Thyroid gland (tissue), 4 donors: ENCODE data around the gene CAMTA1. TPM values are rescaled to one million over a fixed set of nuclear protein-coding genes. Genes with fewer than 3 reads are reported as not detected.

Experiments used
- DNase-seq, 2 donors: peaks; one replicate each; pipeline ENCODE4 v3.0.0-alpha.2; 2019
- H3K27ac ChIP-seq, 3 donors: fragments of 200-600 bp; sonication (generic); 1 replicate in 2 of 3; 2 replicates in 1 of 3; pipeline ENCODE4 v1.5.1; 2016 to 2019; ENCODE audit warnings: mild to moderate bottlenecking in 1 of 3, moderate library complexity in 1 of 3
- H3K27me3 ChIP-seq: fragments of 200-600 bp; sonication (generic); one replicate; pipeline ENCODE4 v1.5.1; 2019
- H3K36me3 ChIP-seq, 2 donors: fragments of 200-600 bp; sonication (generic); one replicate each; pipeline ENCODE4 v1.5.1; 2016 to 2019
- H3K4me1 ChIP-seq, 2 donors: fragments of 200-600 bp; sonication (generic); one replicate each; pipeline ENCODE4 v1.5.1; 2017 to 2019
- H3K4me3 ChIP-seq, 3 donors: fragments of 200-600 bp; sonication (generic); replicated peaks in 1 of 3; 1 replicate in 2 of 3; 2 replicates in 1 of 3; pipeline ENCODE4 v1.5.1; 2016; ENCODE audit warnings: mild to moderate bottlenecking in 1 of 3
- H3K9me3 ChIP-seq: fragments of 200-600 bp; sonication (generic); one replicate; pipeline ENCODE4 v1.5.1; 2017
- CTCF ChIP-seq, 6 experiments: fragments of 200-600 bp in 3 of 6; fragments of 450-650 bp in 3 of 6; sonication (generic) in 3 of 6; IDR thresholded peaks; one replicate each; pipeline ENCODE4 v1.5.1; 2016 to 2019; ENCODE audit warnings: antibody characterized with exemption in 6 of 6, mild to moderate bottlenecking in 2 of 6, inconsistent platforms in 1 of 6, moderate library complexity in 1 of 6
- POLR2A ChIP-seq, 2 donors: fragments of 450-650 bp; IDR thresholded peaks; one replicate each; pipeline ENCODE4 v1.6.1; 2017; ENCODE audit warnings: antibody characterized with exemption in 2 of 2, mild to moderate bottlenecking in 2 of 2, moderate library complexity in 1 of 2
- WGBS, 2 donors: methylation state at CpG; one replicate each; pipeline ENCODE4 v1.1.5; 2017; 5-methylcytosine and 5-hydroxymethylcytosine counted together
- intact Hi-C: fragments of 100-400 bp; cut with DNase I; formaldehyde crosslinking; loops from one replicate; pipeline ENCODE4 v1.15.1; 2023
- total RNA-seq, 4 donors: library from RNA; depleted of rRNA; stranded (reverse); fragments of >200 nt; gene quantifications; one replicate each; pipeline ENCODE4 v1.2.3, GENCODE V29; 2016

Gene CAMTA1
- total RNA-seq, 4 donors from 2014 or later: 63.9 to 124 (median 101) TPM

- TF ChIP-seq CTCF (IDR thresholded peaks at IDR 0.05): no peak
- H3K9me3 ChIP-seq: no peaks in the 10 kb centered on the region
- no peak for DNase-seq
- peak overlapping the region in 2 of 3 donors; percentile 97 to 99 for H3K4me3 ChIP-seq
- peaks cover 0 to 5% of the 10 kb centered on the region in 2 donors for H3K36me3 ChIP-seq
- peak overlapping the region; percentile 83 to 93 (median 89) for H3K27ac ChIP-seq
- no peaks in the 10 kb centered on the region for H3K27me3 ChIP-seq
- WGBS, 2 donors: 15 to 43% methylated on average over 6 of the region's 6 CpGs
- peaks cover 9 to 14% of the 10 kb centered on the region in 2 donors for H3K4me1 ChIP-seq
- intact Hi-C loops: no loop called here
Observed at GRCh38 chr1:7770669-7770996, 985.4 kb downstream of the CAMTA1 start.

GRCh38 chr1:7770997-7771822 lies 986.0 kb downstream of the CAMTA1 start, which contains the start of gene VAMP3:
Gene VAMP3, plus strand, starts transcription at chr1:7771296. Its CDS starts 88 bp downstream, at chr1:7771384.
- Histone ChIP-seq H3K36me3 (peaks cover 0 to 5% of the 10 kb centered on the region in 2 donors), H3K4me3 (peak within 1 kb of the TSS; percentile 73 to 99 (median 97)), H3K27me3 (no peaks in the 10 kb centered on the region), H3K9me3 (no peaks in the 10 kb centered on the region), H3K27ac (peak within 1 kb of the TSS; percentile 83 to 93 (median 89)), H3K4me1 (peaks cover 9 to 14% of the 10 kb centered on the region in 2 donors)
- intact Hi-C loops: no loop called here
- TF ChIP-seq CTCF (IDR thresholded peaks at IDR 0.05) (no peak), POLR2A (IDR thresholded peaks at IDR 0.05) (peak in 1 of 2 donors; percentile 75)
- DNase-seq: peak; percentile 81 to 82
- WGBS, 2 donors: 0 to 1% methylated on average over 16 to 21 of the region's 97 CpGs

- no peaks in the 10 kb centered on the region for H3K27me3 ChIP-seq
- peaks cover 0 to 5% of the 10 kb centered on the region in 2 donors for H3K36me3 ChIP-seq
- no peak for DNase-seq
- H3K27ac ChIP-seq: peak overlapping the region; percentile 83 to 93 (median 89)
- TF ChIP-seq POLR2A (IDR thresholded peaks at IDR 0.05) (no peak), CTCF (IDR thresholded peaks at IDR 0.05) (no peak)
- WGBS, 2 donors: 20% methylated on average over 12 of the region's 12 CpGs
- H3K4me3 ChIP-seq: peak overlapping the region; percentile 73 to 99 (median 97)
- peaks cover 9 to 14% of the 10 kb centered on the region in 2 donors for H3K4me1 ChIP-seq
- no peaks in the 10 kb centered on the region for H3K9me3 ChIP-seq
- intact Hi-C loops: no loop called here
Observed at GRCh38 chr1:7771823-7772299, 986.6 kb downstream of the CAMTA1 start.

GRCh38 chr1:7777591-7777990 lies 992.3 kb downstream of the CAMTA1 start:
- Histone ChIP-seq H3K27me3 (no peaks in the 10 kb centered on the region), H3K27ac (no peak overlapping the region), H3K9me3 (no peaks in the 10 kb centered on the region), H3K4me3 (no peak overlapping the region), H3K4me1 (no peaks in the 10 kb centered on the region), H3K36me3 (peaks cover 14 to 26% of the 10 kb centered on the region in 2 donors)
- 89 to 93% methylated on average over 3 of the region's 3 CpGs for WGBS, 2 donors
- TF ChIP-seq POLR2A (IDR thresholded peaks at IDR 0.05): no peak
- no peak for TF ChIP-seq CTCF (IDR thresholded peaks at IDR 0.05)
- no peak for DNase-seq
- intact Hi-C loops: no loop called here

DNA sequence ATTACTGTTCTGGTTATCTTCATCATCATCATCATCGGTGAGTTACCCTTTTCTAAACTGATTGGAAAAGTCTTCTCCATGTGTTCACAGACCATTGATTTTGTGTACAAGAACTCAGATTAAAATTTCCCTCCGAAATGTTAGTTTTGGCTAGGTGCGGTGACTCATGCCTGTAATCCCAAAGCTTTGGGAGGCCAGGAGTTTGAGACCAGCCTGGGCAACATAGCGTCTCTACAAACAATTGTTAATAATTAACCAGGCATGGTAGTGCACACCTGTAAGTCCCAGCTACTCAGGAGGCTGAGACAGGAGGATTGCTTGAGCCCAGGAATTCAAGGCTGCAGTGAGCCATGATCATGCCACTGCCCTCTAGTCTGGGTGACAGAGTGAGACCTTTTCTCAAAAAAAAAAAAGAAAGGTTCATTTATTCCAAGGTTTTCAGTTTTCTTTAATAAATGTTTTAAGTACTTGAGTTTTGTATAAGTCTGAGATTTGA lies 992.9 kb downstream of the CAMTA1 start:
- DNase-seq: no peak
- H3K4me1 ChIP-seq: peaks cover 0 to 4% of the 10 kb centered on the region in 2 donors
- TF ChIP-seq CTCF (IDR thresholded peaks at IDR 0.05) (no peak), POLR2A (IDR thresholded peaks at IDR 0.05) (no peak)
- no peak overlapping the region for H3K27ac ChIP-seq
- WGBS, 2 donors: 95 to 96% methylated on average over 4 of the region's 4 CpGs
- H3K4me3 ChIP-seq: no peak overlapping the region
- intact Hi-C loops: no loop called here
- no peaks in the 10 kb centered on the region for H3K27me3 ChIP-seq
- H3K9me3 ChIP-seq: no peaks in the 10 kb centered on the region
- peaks cover 14 to 26% of the 10 kb centered on the region in 2 donors for H3K36me3 ChIP-seq
